IMR-90 (cell line): ENCODE results near the gene DCDC2B. TPM values are rescaled to one million over a fixed set of nuclear protein-coding genes. Genes with fewer than 3 reads are reported as not detected.

Experiments
- ATAC-seq: fragments of 200-7000 bp; cut with Tn5 transposase; 2 replicates; pipeline ENCODE4 v1.9.1; 2020; ENCODE audit warnings: low read depth, mild to moderate bottlenecking, moderate library complexity
- BruUV-seq: library from RNA; stranded (reverse); fragments of 400-500 nt; replicated peaks from 2 replicates; lab custom pipeline; 2021; lab: Mats Ljungman, UMichigan
- CTCF ChIA-PET: fragments of 300-600 bp; formaldehyde crosslinking; extraction: SDS; loops from one replicate; lab custom pipeline; 2021; ENCODE audit warnings: antibody characterized with exemption; lab: Yijun Ruan, JAX
- POLR2A ChIA-PET: fragments of 300-600 bp; sonication (Branson Sonifier 250); formaldehyde crosslinking; loops from one replicate; lab custom pipeline; 2022; ENCODE audit warnings: antibody characterized with exemption; ENCODE audit not compliant: unreplicated experiment; lab: Charles Lee
- DNase-seq: peaks from one replicate; pipeline ENCODE4 v3.0.0; 2013
- H2AFZ ChIP-seq: replicated peaks from 2 replicates; pipeline ENCODE3; 2013; ENCODE audit warnings: low read length, mild to moderate bottlenecking; ENCODE audit not compliant: poor library complexity
- H2AK5ac ChIP-seq: 2 replicates; pipeline ENCODE4 v1.6.1; 2013; ENCODE audit warnings: low read depth, low read length, inconsistent platforms
- H2AK9ac ChIP-seq: replicated peaks from 2 replicates; pipeline ENCODE3; 2013; ENCODE audit warnings: mild to moderate bottlenecking, low read depth, low read length, moderate library complexity; ENCODE audit not compliant: poor library complexity
- H2BK120ac ChIP-seq: 2 replicates; pipeline ENCODE4 v1.6.1; 2013; ENCODE audit warnings: low read depth, low read length, inconsistent platforms
- H2BK15ac ChIP-seq: 3 replicates; pipeline ENCODE4 v1.6.1; 2013; ENCODE audit warnings: low read depth, low read length, inconsistent platforms
- H2BK20ac ChIP-seq: 2 replicates; pipeline ENCODE4 v1.6.1; 2013; ENCODE audit warnings: low read depth, mild to moderate bottlenecking, inconsistent platforms, low read length, moderate library complexity
- H2BK5ac ChIP-seq: 2 replicates; pipeline ENCODE4 v1.6.1; 2013; ENCODE audit warnings: mild to moderate bottlenecking, low read depth, low read length, inconsistent platforms; ENCODE audit not compliant: poor library complexity, severe bottlenecking
- H3K14ac ChIP-seq: replicated peaks from 2 replicates; pipeline ENCODE4 v1.6.1; 2013; ENCODE audit warnings: low read depth, low read length, inconsistent platforms
- H3K18ac ChIP-seq: 2 replicates; pipeline ENCODE4 v1.6.1; 2013; ENCODE audit warnings: low read depth, low read length, control low read depth
- H3K23ac ChIP-seq: 2 replicates; pipeline ENCODE4 v1.6.1; 2013; ENCODE audit warnings: low read depth, low read length, inconsistent platforms
- H3K27ac ChIP-seq: 2 replicates; pipeline ENCODE4 v1.5.1; 2013; ENCODE audit warnings: mild to moderate bottlenecking, control low read depth, low read length; ENCODE audit not compliant: insufficient read depth
- H3K27me3 ChIP-seq: 2 replicates; pipeline ENCODE4 v1.6.1; 2013; ENCODE audit warnings: low read length; ENCODE audit not compliant: control insufficient read depth, insufficient read depth
- H3K36me3 ChIP-seq: 2 replicates; pipeline ENCODE4 v1.6.1; 2013; ENCODE audit warnings: low read length, mixed read lengths; ENCODE audit not compliant: control insufficient read depth, insufficient read depth
- H3K4ac ChIP-seq: 2 replicates; pipeline ENCODE4 v1.6.1; 2013; ENCODE audit warnings: low read depth, low read length, inconsistent platforms
- H3K4me1 ChIP-seq: 2 replicates; pipeline ENCODE4 v1.6.1; 2013; ENCODE audit warnings: low read length, mixed read lengths; ENCODE audit not compliant: control insufficient read depth, insufficient read depth
- H3K4me2 ChIP-seq: 2 replicates; pipeline ENCODE4 v1.6.1; 2013; ENCODE audit warnings: low read depth, mild to moderate bottlenecking, control low read depth, low read length, moderate library complexity
- H3K4me3 ChIP-seq: 2 replicates; pipeline ENCODE4 v1.5.1; 2013; ENCODE audit warnings: low read depth, mild to moderate bottlenecking, control low read depth, low read length, moderate library complexity; ENCODE audit not compliant: insufficient read depth
- H3K56ac ChIP-seq: 2 replicates; pipeline ENCODE4 v1.6.1; 2013; ENCODE audit warnings: low read length, inconsistent platforms; ENCODE audit not compliant: insufficient read depth; ENCODE audit errors: extremely low read depth
- H3K79me1 ChIP-seq, 2 experiments: 2 replicates each; pipeline ENCODE4 v1.6.1; 2013; ENCODE audit warnings: low read length in 2 of 2, inconsistent platforms in 1 of 2, low read depth in 1 of 2
- H3K9ac ChIP-seq: 2 replicates; pipeline ENCODE4 v1.6.1; 2013; ENCODE audit warnings: low read depth, low read length, control low read depth
- H3K9me1 ChIP-seq: 2 replicates; pipeline ENCODE4 v1.6.1; 2013; ENCODE audit warnings: low read length, inconsistent platforms; ENCODE audit not compliant: insufficient read depth
- H3K9me3 ChIP-seq: 2 replicates; pipeline ENCODE4 v1.6.1; 2013; ENCODE audit warnings: low read length; ENCODE audit not compliant: control insufficient read depth, insufficient read depth
- H4K20me1 ChIP-seq: 2 replicates; pipeline ENCODE4 v1.6.1; 2013; ENCODE audit warnings: low read length, inconsistent platforms; ENCODE audit not compliant: insufficient read depth
- H4K5ac ChIP-seq: 2 replicates; pipeline ENCODE4 v1.6.1; 2013; ENCODE audit warnings: mild to moderate bottlenecking, low read depth, low read length, control low read depth
- H4K8ac ChIP-seq, 2 experiments: 2 replicates each; pipeline ENCODE4 v1.6.1; 2013; ENCODE audit warnings: low read depth in 2 of 2, low read length in 2 of 2, control low read depth in 1 of 2, inconsistent platforms in 1 of 2
- H4K91ac ChIP-seq: 2 replicates; pipeline ENCODE4 v1.6.1; 2013; ENCODE audit warnings: low read depth, low read length, inconsistent platforms; ENCODE audit not compliant: insufficient read depth
- CEBPB ChIP-seq: IDR thresholded peaks from 2 replicates; pipeline ENCODE4 v1.6.1; 2012; ENCODE audit warnings: low read depth, low read length, improper control_type of control experiment
- CHD1 ChIP-seq: IDR thresholded peaks from 2 replicates; pipeline ENCODE4 v1.6.1; 2012; ENCODE audit warnings: low read depth, low read length, improper control_type of control experiment
- FOS ChIP-seq: fragments of 150-350 bp; IDR thresholded peaks from 2 replicates; pipeline ENCODE4 v1.6.1; 2016; ENCODE audit warnings: low read depth, low read length
- MAFK ChIP-seq: IDR thresholded peaks from 2 replicates; pipeline ENCODE4 v1.6.1; 2012; ENCODE audit warnings: low read depth, low read length, improper control_type of control experiment
- MAZ ChIP-seq: IDR thresholded peaks from 2 replicates; pipeline ENCODE4 v1.6.1; 2012; ENCODE audit warnings: low read depth, mild to moderate bottlenecking, low read length, improper control_type of control experiment, moderate library complexity, borderline replicate concordance
- MXI1 ChIP-seq: IDR thresholded peaks from 2 replicates; pipeline ENCODE4 v1.6.1; 2012; ENCODE audit warnings: low read depth, mild to moderate bottlenecking, low read length, moderate library complexity, borderline replicate concordance
- POLR2A ChIP-seq: IDR thresholded peaks from 2 replicates; pipeline ENCODE4 v1.6.1; 2012; ENCODE audit warnings: mild to moderate bottlenecking, low read depth, low read length
- RCOR1 ChIP-seq: IDR thresholded peaks from 2 replicates; pipeline ENCODE4 v1.6.1; 2012; ENCODE audit warnings: mild to moderate bottlenecking, low read length, improper control_type of control experiment; ENCODE audit not compliant: insufficient replicate concordance
- SMC3 ChIP-seq: fragments of 150-350 bp; IDR thresholded peaks from 2 replicates; pipeline ENCODE4 v1.6.1; 2016; ENCODE audit warnings: low read depth, mild to moderate bottlenecking, antibody characterized with exemption, low read length, moderate library complexity
- WGBS, 2 experiments: methylation state at CpG; one replicate each; pipeline versions ENCODE4 v1.1.5 to v1.1.7; 2013; ENCODE audit warnings: missing lambda C conversion rate in 2 of 2; ENCODE audit not compliant: insufficient read length in 1 of 2; ENCODE audit errors: extremely low coverage in 2 of 2; 5-methylcytosine and 5-hydroxymethylcytosine counted together
- dilution Hi-C: fragments of 300-500 bp; cut with HindIII; formaldehyde crosslinking; loops from one replicate; pipeline ENCODE4 v1.14.3; 2018; ENCODE audit warnings: low sequenced_read_pairs; ENCODE audit not compliant: unreplicated experiment
- in situ Hi-C: fragments of 300-500 bp; cut with MboI; formaldehyde crosslinking; loops from 3 replicates; pipeline ENCODE4 v1.14.3; 2019; ENCODE audit warnings: low sequenced_read_pairs, inconsistent platforms, mixed read lengths
- intact Hi-C: fragments of 100-400 bp; cut with micrococcal nuclease; formaldehyde crosslinking; loops from 2 replicates; pipeline ENCODE4 v1.10.0; 2022
- polyA plus RNA-seq, 3 experiments: library from polyadenylated mRNA; depleted of rRNA; stranded (reverse); fragments of >200 nt; gene quantifications; 2 replicates each; pipeline ENCODE4 v1.2.3, GENCODE V29; 2012; ENCODE audit warnings: low replicate concordance in 1 of 3
- total RNA-seq: library from RNA; depleted of rRNA; stranded (reverse); fragments of >200 nt; gene quantifications from 2 replicates; pipeline ENCODE4 v1.2.3, GENCODE V29; 2012
- TF ChIP-seq, protein P1 (sequence below): fragments of 150-350 bp; IDR thresholded peaks from 2 replicates; pipeline ENCODE4 v1.6.1; 2016; ENCODE audit warnings: low read depth, mild to moderate bottlenecking, low read length, moderate library complexity, borderline replicate concordance
- TF ChIP-seq, protein P2 (sequence below): conservative IDR thresholded peaks from 2 replicates; pipeline ENCODE4 v1.5.1; 2012; ENCODE audit warnings: mild to moderate bottlenecking, low read depth, low read length, improper control_type of control experiment

DCDC2B gene
- total and polyA plus RNA-seq, 2 of the 4 experiments (the other 2 are of a cell fraction) = not detected

- intact Hi-C loops (loop anchor here (5.0 kb wide), 2 partner anchors 71 to 91 kb away; no protein-coding TSS in a partner anchor), in situ Hi-C loops (no loop called here), dilution Hi-C loops (no loop called here)
- Histone ChIP-seq H3K27ac (peak overlapping the region; percentile 45), H4K8ac (peak overlapping the region; percentile 87 to 89), H3K4me2 (peak overlapping the region; percentile 86), H4K5ac (peak overlapping the region; percentile 89), H2AFZ (peak overlapping the region; percentile 89), H3K9me1 (0 out of 2 replicates have a peak, but pooled peaks cover 11% of the 10 kb centered on the region), H2BK120ac (peak overlapping the region; percentile 72), H3K4me1 (peaks cover 7% of the 10 kb centered on the region), H3K9me3 (no peaks in the 10 kb centered on the region), H3K23ac (peak overlapping the region; percentile 93), H3K56ac (peak overlapping the region; percentile 56; the same call in 1 of the 2 replicates), H2AK9ac (peak overlapping the region; percentile 97), H3K79me1 (peaks cover 0 to 29% of the 10 kb centered on the region in 2 experiments; a peak in 2 of 4 replicates), H4K20me1 (no peaks in the 10 kb centered on the region), H4K91ac (peak overlapping the region; percentile 79), H3K4ac (peak overlapping the region; percentile 84), H3K14ac (peak overlapping the region; percentile 93), H2BK15ac (peak overlapping the region; percentile 42; the same call in 2 of the 3 replicates), H3K4me3 (peak overlapping the region; percentile 51), H3K18ac (peak overlapping the region; percentile 42), H3K36me3 (no peaks in the 10 kb centered on the region), H2BK5ac (peak overlapping the region; percentile 0), H2AK5ac (peak overlapping the region; percentile 32; the same call in 1 of the 2 replicates), H2BK20ac (peak overlapping the region; percentile 41), H3K9ac (peak overlapping the region; percentile 66), H3K27me3 (no peaks in the 10 kb centered on the region)
- POLR2A ChIA-PET = no interaction called here
- TF ChIP-seq MAZ (peak; percentile 61), CHD1 (no peak), CEBPB (peak; percentile 45; the same call in 1 of the 2 replicates), FOS (peak; percentile 75; the same call in 1 of the 2 replicates), MAFK (no peak), RCOR1 (peak; percentile 52), MXI1 (no peak), SMC3 (peak; percentile 11; the same call in 1 of the 2 replicates), POLR2A (peak; percentile 51; the same call in 1 of the 2 replicates)
- TF ChIP-seq, protein P1, sequence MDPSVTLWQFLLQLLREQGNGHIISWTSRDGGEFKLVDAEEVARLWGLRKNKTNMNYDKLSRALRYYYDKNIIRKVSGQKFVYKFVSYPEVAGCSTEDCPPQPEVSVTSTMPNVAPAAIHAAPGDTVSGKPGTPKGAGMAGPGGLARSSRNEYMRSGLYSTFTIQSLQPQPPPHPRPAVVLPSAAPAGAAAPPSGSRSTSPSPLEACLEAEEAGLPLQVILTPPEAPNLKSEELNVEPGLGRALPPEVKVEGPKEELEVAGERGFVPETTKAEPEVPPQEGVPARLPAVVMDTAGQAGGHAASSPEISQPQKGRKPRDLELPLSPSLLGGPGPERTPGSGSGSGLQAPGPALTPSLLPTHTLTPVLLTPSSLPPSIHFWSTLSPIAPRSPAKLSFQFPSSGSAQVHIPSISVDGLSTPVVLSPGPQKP = no peak
- TF ChIP-seq, protein P2, sequence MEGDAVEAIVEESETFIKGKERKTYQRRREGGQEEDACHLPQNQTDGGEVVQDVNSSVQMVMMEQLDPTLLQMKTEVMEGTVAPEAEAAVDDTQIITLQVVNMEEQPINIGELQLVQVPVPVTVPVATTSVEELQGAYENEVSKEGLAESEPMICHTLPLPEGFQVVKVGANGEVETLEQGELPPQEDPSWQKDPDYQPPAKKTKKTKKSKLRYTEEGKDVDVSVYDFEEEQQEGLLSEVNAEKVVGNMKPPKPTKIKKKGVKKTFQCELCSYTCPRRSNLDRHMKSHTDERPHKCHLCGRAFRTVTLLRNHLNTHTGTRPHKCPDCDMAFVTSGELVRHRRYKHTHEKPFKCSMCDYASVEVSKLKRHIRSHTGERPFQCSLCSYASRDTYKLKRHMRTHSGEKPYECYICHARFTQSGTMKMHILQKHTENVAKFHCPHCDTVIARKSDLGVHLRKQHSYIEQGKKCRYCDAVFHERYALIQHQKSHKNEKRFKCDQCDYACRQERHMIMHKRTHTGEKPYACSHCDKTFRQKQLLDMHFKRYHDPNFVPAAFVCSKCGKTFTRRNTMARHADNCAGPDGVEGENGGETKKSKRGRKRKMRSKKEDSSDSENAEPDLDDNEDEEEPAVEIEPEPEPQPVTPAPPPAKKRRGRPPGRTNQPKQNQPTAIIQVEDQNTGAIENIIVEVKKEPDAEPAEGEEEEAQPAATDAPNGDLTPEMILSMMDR = 0 out of 2 replicates have a peak, but pooled peaks have one; percentile 10
- BruUV-seq = no TSS peak
- CTCF ChIA-PET = interaction anchor here (0.6 to 1.9 kb wide), 5 partner anchors 8 to 75 kb away, joined by 3 to 6 read pairs (median 4); no protein-coding TSS in a partner anchor
- DNase-seq (peak; percentile 66), ATAC-seq (peak; percentile 57)
- 2% methylated on average over 30 of the region's 55 CpGs; no CpG with 5 or more reads in 1 of the 2 experiments for WGBS, 2 experiments
Measured at GRCh38 chr1:32241001-32241763, 32.3 kb downstream of the DCDC2B start.
